Thyroid gland (tissue), 4 donors: ENCODE data around the gene ERC1. TPM values are rescaled to one million over a fixed set of nuclear protein-coding genes. Genes with fewer than 3 reads are reported as not detected.

Experiments
- DNase-seq, 2 donors: peaks; one replicate each; pipeline ENCODE4 v3.0.0-alpha.2; 2019
- H3K27ac ChIP-seq, 3 donors: fragments of 200-600 bp; sonication (generic); 1 replicate in 2 of 3; 2 replicates in 1 of 3; pipeline ENCODE4 v1.5.1; 2016 to 2019; ENCODE audit warnings: mild to moderate bottlenecking in 1 of 3, moderate library complexity in 1 of 3
- H3K27me3 ChIP-seq: fragments of 200-600 bp; sonication (generic); one replicate; pipeline ENCODE4 v1.5.1; 2019
- H3K36me3 ChIP-seq, 2 donors: fragments of 200-600 bp; sonication (generic); one replicate each; pipeline ENCODE4 v1.5.1; 2016 to 2019
- H3K4me1 ChIP-seq, 2 donors: fragments of 200-600 bp; sonication (generic); one replicate each; pipeline ENCODE4 v1.5.1; 2017 to 2019
- H3K4me3 ChIP-seq, 3 donors: fragments of 200-600 bp; sonication (generic); replicated peaks in 1 of 3; 1 replicate in 2 of 3; 2 replicates in 1 of 3; pipeline ENCODE4 v1.5.1; 2016; ENCODE audit warnings: mild to moderate bottlenecking in 1 of 3
- H3K9me3 ChIP-seq: fragments of 200-600 bp; sonication (generic); one replicate; pipeline ENCODE4 v1.5.1; 2017
- CTCF ChIP-seq, 6 experiments: fragments of 200-600 bp in 3 of 6; fragments of 450-650 bp in 3 of 6; sonication (generic) in 3 of 6; IDR thresholded peaks; one replicate each; pipeline ENCODE4 v1.5.1; 2016 to 2019; ENCODE audit warnings: antibody characterized with exemption in 6 of 6, mild to moderate bottlenecking in 2 of 6, inconsistent platforms in 1 of 6, moderate library complexity in 1 of 6
- POLR2A ChIP-seq, 2 donors: fragments of 450-650 bp; IDR thresholded peaks; one replicate each; pipeline ENCODE4 v1.6.1; 2017; ENCODE audit warnings: antibody characterized with exemption in 2 of 2, mild to moderate bottlenecking in 2 of 2, moderate library complexity in 1 of 2
- WGBS, 2 donors: methylation state at CpG; one replicate each; pipeline ENCODE4 v1.1.5; 2017; 5-methylcytosine and 5-hydroxymethylcytosine counted together
- intact Hi-C: fragments of 100-400 bp; cut with DNase I; formaldehyde crosslinking; loops from one replicate; pipeline ENCODE4 v1.15.1; 2023
- total RNA-seq, 4 donors: library from RNA; depleted of rRNA; stranded (reverse); fragments of >200 nt; gene quantifications; one replicate each; pipeline ENCODE4 v1.2.3, GENCODE V29; 2016

The ERC1 gene
- total RNA-seq, 4 donors from 2014 or later: 39.8 to 84.2 (median 75.8) TPM

GRCh38 chr12:1456885-1457284 is 465.9 kb downstream of the ERC1 start:
- WGBS, 2 donors: 94% methylated on average over 7 of the region's 7 CpGs
- no peaks in the 10 kb centered on the region for H3K27me3 ChIP-seq
- no peak overlapping the region for H3K4me3 ChIP-seq
- H3K36me3 ChIP-seq: no peaks in the 10 kb centered on the region
- H3K4me1 ChIP-seq: no peaks in the 10 kb centered on the region
- DNase-seq: no peak
- H3K27ac ChIP-seq: no peak overlapping the region
- TF ChIP-seq POLR2A (IDR thresholded peaks at IDR 0.05) (no peak), CTCF (IDR thresholded peaks at IDR 0.05) (no peak)
- H3K9me3 ChIP-seq: no peaks in the 10 kb centered on the region
- intact Hi-C loops: no loop called here

GRCh38 chr12:1457901-1458300 is 466.9 kb downstream of the ERC1 start:
- WGBS, 2 donors: 87 to 94% methylated on average over 1 of the region's 1 CpG
- no peak for DNase-seq
- H3K27ac ChIP-seq: no peak overlapping the region
- no peak for TF ChIP-seq CTCF (IDR thresholded peaks at IDR 0.05)
- TF ChIP-seq POLR2A (IDR thresholded peaks at IDR 0.05): no peak
- H3K4me3 ChIP-seq: no peak overlapping the region
- no peaks in the 10 kb centered on the region for H3K27me3 ChIP-seq
- no peaks in the 10 kb centered on the region for H3K4me1 ChIP-seq
- H3K36me3 ChIP-seq: no peaks in the 10 kb centered on the region
- intact Hi-C loops: no loop called here
- no peaks in the 10 kb centered on the region for H3K9me3 ChIP-seq

- H3K4me3 ChIP-seq: no peak overlapping the region
- TF ChIP-seq CTCF (IDR thresholded peaks at IDR 0.05) (no peak), POLR2A (IDR thresholded peaks at IDR 0.05) (no peak)
- no peaks in the 10 kb centered on the region for H3K9me3 ChIP-seq
- intact Hi-C loops: no loop called here
- WGBS, 2 donors: 95 to 96% methylated on average over 2 of the region's 2 CpGs
- no peaks in the 10 kb centered on the region for H3K27me3 ChIP-seq
- no peaks in the 10 kb centered on the region for H3K4me1 ChIP-seq
- no peak overlapping the region for H3K27ac ChIP-seq
- DNase-seq: no peak
- no peaks in the 10 kb centered on the region for H3K36me3 ChIP-seq
Observed at GRCh38 chr12:1459339-1459738, 468.3 kb downstream of the ERC1 start.

GRCh38 chr12:1463073-1463905 is 472.3 kb downstream of the ERC1 start:
- no peaks in the 10 kb centered on the region for H3K4me1 ChIP-seq
- no peaks in the 10 kb centered on the region for H3K9me3 ChIP-seq
- H3K27ac ChIP-seq: no peak overlapping the region
- 84 to 90% methylated on average over 10 of the region's 10 CpGs for WGBS, 2 donors
- H3K27me3 ChIP-seq: no peaks in the 10 kb centered on the region
- no peaks in the 10 kb centered on the region for H3K36me3 ChIP-seq
- intact Hi-C loops: no loop called here
- TF ChIP-seq CTCF (IDR thresholded peaks at IDR 0.05) (no peak), POLR2A (IDR thresholded peaks at IDR 0.05) (no peak)
- no peak overlapping the region for H3K4me3 ChIP-seq
- DNase-seq: no peak

- no peaks in the 10 kb centered on the region for H3K36me3 ChIP-seq
- no peaks in the 10 kb centered on the region for H3K4me1 ChIP-seq
- no peaks in the 10 kb centered on the region for H3K9me3 ChIP-seq
- no peak for DNase-seq
- 95% methylated on average over 6 of the region's 6 CpGs for WGBS, 2 donors
- no peak overlapping the region for H3K27ac ChIP-seq
- TF ChIP-seq CTCF (IDR thresholded peaks at IDR 0.05) (no peak), POLR2A (IDR thresholded peaks at IDR 0.05) (no peak)
- no peaks in the 10 kb centered on the region for H3K27me3 ChIP-seq
- intact Hi-C loops: no loop called here
- no peak overlapping the region for H3K4me3 ChIP-seq
Observed at GRCh38 chr12:1464925-1465324, 473.9 kb downstream of the ERC1 start.
